GM15510 (cell line): ENCODE results near the gene HAGH.

Source experiments
- POLR2A ChIP-seq: IDR thresholded peaks from 3 replicates; pipeline ENCODE4 v1.6.1; 2011; ENCODE audit warnings: borderline replicate concordance; ENCODE audit not compliant: insufficient read length; ENCODE audit errors: extremely low read depth

The HAGH gene

DNA sequence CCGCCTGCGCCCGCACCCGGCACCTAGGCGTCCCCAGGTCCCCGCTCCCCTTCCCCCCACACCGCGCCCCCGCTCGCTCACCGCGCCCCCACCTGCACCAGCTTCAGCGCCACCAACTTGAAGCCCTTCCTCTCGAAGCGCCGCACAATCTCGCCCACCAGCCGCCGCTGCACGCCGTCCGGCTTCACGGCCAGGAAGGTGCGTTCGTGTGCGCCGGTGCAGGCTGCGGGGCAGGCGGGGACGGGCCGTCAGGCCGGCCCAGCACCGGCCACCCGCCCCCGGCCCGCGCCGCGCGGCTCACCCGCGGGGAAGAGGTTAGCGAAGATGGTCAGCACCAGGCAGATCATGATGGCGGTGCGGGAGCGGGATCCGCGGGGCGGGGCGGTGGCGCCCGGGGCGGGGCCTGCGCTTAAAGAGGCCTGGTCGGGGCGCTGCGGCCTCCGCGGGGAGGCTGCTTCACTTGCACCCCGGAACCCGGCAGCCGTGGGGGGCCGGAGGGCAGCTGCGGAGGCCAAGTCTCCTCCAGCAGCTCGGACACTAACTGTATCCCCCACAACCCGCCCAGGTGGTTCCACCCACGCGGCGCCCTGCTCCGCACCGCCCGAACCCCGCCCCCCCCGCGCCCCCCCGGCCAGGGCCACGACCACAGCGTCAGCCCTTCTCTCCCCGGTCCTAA, 55.3 kb downstream of the HAGH start, which contains the start of gene NME3:
NME3 (minus strand) TSS at position 356 of the 676 bp plus-strand sequence; CDS start at position 347, 9 bp downstream.
- TF ChIP-seq POLR2A = peak; percentile 58

DNA sequence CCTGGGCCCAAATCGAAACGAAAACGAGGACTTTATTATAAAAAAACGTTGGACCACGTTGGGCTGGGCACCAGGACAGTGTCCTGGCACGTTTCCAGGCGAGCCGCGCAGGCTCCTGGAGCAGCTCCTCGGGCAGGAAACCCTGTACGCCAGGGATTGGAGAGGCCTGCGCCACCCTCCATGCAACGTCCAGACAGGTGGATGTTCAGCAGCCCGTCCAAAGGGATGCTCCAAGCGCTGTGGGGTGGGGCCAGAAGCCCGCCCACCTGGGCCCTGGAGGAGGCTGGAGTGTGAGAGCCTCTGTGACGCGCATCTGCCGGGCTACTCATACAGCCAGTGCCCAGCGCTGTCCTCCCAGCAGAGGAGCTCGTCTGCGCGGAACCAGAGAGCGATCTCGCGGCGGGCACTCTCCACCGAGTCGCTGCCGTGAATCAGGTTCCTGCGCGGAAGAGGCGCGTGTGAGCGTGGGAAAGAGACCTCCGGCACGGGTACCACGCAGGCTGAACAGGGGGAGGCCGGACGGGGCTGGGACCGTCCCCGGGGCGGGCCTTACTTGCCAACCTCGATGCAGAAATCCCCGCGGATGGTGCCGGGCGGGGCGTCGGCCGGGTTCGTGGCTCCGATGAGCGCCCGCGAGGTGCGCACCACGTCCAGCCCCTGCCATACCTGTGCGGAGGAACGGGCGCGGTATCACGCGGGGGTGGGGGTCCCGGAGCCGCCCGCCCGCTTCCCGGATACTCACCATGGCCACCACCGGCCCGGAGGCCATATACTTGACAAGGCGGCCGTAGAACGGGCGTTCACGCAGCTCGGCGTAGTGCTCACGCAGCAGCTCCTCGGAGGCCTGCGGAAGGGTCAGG, 56.1 kb downstream of the HAGH start:
- peak; percentile 28 for TF ChIP-seq POLR2A

DNA sequence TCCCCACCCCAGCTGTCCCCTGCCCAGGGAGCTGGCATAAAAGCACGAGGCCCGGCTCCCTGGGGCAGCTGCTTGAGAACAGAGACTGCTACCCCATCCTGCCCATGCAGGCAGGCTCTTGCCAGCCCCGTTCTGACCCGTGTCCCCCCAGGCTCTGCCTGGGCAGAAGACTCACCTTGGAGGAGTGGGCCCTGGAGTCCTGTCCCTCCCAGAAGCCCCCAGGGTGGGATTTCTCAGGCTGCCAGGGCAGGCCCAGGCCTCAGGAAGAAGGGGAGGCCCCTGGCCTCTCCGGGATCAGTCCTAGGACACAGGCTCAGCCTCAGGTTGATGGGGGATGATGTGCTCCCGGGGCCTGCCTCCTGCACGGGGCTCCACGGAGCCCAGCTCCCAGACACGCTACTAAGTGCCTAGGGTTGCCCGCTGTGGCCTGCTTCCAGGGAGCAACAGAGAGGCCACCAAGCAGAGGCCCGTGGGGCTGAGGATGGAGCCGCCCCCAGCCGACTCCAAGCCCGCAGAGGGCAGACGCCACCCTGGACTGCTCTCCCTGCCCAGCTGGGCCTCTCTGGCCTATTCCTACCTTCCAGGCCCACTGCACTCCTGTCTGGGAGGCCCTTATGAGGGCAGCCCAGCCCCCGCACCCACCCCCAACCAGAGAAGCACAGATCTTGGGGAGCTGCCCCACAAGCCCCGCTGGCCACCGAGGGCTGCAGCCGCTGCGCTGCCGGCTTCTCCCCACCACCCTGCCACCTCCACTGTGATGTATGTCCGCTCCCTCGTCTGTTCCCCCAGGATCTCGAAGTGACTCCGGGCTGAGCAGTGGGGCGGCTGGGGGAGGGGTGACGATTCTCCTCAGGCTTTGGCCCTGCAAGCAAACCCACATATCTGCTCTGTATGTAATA, 57.0 kb downstream of the HAGH start:
- TF ChIP-seq POLR2A = no peak

DNA sequence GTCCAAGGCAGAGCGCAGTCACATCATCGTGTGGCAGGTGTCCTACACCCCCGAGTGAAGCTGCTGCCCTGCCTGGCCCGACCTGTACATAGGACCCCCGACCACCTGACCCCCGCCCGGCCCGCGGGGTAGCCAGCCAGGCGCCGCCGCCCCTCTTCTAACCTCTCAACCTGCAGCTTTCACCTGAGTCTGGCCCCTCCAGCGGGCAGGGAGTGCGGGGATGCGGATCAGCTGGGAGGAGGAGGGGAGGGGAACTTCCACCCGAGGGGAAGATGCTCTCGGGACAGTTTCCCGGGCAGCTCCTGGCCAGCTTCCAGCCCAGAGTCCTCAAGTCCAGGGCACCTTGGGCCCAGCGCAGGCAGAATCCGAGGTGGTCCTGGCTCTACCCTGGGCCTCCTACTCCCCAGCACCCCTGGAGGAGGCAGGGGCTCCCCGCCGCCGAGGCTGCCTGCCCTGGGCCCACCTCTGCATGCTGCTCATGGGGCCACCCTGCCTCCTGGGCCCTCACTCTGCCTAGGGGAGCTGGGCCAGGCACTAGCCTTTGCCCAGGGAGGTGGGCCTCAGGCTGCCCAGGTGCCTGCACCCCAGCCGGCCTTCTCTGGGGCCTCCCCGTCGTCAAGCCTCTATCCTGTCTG, 57.7 kb downstream of the HAGH start:
- TF ChIP-seq POLR2A = peak; percentile 9

DNA sequence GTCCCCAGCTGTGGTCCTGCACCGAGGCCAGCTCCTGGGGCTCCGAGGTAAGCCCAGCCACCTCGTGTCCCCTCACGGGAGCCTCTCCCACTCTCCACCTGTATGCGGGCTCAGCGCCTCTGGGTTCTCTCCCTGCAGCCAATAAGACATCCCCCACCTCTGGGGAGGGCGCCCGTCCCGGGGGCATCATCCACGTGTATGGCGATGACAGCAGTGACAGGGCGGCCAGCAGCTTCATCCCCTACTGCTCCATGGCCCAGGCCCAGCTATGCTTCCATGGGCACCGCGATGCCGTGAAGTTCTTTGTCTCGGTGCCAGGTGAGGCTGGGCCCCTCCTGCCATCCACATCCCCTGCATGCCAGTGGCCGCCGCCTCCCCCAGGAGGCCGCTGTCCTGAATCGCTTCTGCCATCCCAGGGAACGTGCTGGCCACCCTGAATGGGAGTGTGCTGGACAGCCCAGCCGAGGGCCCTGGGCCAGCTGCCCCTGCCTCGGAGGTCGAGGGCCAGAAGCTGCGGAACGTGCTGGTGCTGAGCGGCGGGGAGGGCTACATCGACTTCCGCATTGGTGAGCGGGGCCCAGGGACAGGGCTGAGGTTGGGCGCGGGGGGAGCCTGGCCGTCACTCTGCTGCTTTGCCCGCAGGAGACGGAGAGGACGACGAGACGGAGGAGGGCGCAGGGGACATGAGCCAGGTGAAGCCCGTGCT, 58.4 kb downstream of the HAGH start:
- TF ChIP-seq POLR2A = no peak

DNA sequence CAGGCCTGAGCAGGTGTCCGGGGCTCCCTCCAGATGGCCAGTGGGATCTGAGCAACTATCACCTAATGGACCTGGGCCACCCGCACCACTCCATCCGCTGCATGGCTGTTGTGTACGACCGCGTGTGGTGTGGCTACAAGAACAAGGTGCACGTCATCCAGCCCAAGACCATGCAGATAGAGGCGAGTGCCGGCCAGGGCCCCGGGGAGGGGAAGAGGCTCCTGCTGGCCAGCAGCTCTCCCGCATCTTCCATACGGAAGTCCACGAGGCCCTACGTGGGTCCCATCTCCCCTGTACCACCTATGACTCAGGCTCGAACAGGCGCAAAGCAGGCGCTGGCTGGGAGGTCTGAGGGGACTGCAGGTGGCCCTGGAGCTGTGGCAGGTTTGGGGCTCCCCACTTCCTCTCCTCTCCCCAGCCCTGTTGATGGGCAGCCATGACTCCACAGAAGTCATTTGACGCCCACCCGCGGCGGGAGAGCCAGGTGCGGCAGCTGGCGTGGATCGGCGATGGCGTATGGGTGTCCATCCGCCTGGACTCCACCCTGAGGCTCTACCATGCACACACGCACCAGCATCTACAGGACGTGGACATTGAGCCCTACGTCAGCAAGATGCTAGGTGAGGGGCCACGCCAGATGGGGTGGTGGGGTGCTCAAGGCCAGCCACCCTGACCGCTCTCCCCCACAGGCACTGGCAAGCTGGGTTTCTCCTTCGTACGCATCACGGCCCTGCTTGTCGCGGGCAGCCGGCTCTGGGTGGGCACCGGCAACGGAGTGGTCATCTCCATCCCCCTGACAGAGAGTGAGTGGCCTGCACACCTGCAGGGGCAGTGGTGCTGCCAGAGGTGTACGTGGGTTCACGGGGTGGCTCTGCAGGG, 59.3 kb downstream of the HAGH start:
- TF ChIP-seq POLR2A = no peak

DNA sequence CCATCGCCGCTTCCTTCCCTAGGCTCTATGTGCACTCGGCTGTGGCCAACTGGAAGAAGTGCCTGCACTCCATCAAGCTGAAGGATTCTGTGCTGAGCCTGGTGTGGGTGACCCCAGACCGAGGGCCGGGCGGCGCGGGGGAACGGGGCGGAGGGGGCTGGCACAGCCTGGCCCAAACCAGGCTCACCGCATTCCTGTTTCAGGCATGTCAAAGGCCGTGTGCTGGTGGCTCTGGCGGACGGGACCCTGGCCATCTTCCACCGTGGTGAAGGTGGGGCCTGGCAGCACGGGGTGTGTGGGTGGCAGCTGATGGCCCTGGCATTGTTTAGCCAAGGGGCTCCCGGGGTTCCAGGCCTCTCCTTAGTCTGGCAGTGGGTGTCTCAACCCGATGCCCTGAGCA, 59.9 kb downstream of the HAGH start:
- no peak for TF ChIP-seq POLR2A

DNA sequence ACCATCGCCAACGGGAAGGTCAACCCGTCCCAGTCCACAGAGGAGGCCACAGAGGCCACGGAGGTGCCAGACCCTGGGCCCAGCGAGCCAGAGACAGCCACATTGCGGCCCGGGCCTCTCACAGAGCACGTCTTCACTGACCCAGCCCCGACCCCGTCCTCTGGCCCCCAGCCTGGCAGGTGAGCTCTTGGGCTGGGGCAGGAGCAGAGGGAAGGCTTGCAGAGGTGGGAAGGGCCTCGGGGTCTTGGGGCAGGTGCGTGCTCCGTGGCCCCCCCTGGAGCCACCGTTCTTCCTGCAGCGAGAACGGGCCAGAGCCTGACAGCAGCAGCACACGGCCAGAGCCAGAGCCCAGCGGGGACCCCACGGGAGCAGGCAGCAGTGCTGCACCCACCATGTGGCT, 60.4 kb downstream of the HAGH start:
- no peak for TF ChIP-seq POLR2A

DNA sequence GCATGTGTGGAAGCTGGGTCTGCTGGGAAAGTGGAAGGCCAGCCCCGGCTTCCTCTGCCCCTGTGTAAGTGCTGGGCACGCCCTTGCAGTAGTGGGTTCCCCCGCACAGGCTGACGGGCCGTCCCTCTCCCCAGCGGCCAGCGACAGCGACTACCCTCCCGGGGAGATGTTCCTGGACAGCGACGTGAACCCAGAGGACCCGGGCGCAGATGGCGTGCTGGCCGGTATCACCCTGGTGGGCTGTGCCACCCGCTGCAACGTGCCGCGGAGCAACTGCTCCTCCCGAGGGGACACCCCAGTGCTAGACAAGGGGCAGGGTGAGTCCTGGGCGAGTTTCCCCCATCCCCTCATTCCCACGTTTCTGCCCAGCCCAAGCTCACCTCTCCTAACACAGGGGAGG, 60.8 kb downstream of the HAGH start:
- no peak for TF ChIP-seq POLR2A

DNA sequence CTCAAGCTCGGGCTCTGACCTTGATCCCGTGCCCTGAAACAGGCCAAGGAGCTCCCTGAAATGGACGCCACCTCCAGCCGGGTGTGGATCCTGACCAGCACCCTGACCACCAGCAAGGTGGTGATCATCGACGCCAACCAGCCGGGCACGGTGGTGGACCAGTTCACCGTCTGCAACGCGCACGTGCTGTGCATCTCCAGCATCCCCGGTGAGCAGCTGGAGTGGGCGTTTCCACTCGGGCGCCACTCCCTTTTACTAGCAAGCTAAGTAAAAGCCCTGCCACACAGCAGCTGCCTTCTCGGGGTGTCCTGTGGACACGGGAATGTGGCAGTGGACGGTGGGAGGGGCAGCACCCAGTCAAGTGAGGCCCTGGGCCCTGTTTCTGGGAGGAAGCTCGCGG, 61.7 kb downstream of the HAGH start:
- no peak for TF ChIP-seq POLR2A

DNA sequence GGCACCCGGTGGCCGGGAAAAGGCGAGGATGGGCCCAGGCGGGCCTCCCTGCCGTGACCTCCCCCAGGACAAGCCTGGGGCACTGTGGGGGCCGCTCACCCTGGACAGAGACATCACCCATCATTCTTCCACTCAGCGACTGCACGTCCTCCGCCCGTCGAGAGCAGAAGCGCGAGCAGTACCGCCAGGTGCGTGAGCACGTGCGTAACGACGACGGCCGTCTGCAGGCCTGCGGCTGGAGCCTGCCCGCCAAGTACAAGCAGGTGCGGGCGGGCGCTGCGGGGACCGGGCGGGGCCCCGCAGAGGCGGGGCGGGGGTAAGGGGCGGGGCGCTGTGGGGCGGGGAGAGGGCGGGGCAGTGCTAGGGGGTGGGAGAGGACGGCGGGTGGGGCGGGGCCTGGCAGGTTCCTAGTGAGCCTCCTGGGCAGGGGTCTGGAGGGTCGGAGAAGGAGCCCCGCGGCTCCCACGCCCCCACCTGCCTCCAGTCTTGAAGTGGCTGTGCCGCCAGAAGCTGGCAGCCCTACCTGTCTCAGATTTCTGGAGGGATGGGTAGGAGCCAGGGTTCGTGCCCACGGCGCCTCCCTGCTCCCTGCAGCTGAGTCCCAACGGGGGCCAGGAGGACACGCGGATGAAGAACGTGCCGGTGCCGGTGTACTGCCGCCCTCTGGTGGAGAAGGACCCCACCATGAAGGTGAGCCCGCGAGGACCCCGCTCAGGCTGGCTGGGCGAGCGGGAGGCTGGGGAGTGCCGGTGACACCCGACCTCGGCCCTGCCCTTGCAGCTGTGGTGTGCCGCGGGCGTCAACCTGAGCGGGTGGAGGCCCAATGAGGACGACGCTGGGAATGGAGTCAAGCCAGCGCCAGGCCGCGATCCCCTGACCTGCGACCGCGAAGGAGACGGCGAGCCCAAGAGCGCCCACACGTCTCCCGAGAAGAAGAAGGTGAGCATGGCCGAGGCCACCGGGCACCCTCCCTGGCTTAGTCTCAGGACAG, 62.8 kb downstream of the HAGH start:
- no peak for TF ChIP-seq POLR2A
